ENCODE results near the gene OCLN. TPM values are rescaled to one million over a fixed set of nuclear protein-coding genes. Genes with fewer than 3 reads are reported as not detected.
A peak's percentile ranks its signal among the peaks of the same experiment; 100 is the strongest.
"Not testable (repeated sequence)": the region's sequence is repeated elsewhere in the genome, so short reads cannot be mapped to it uniquely, and the experiment has no call there.

The OCLN gene
- total RNA-seq, 1 donor from 2014 or later, result 67.5 TPM

- Histone ChIP-seq H3K9ac (no peak overlapping the region), H3K4me3 (no peak overlapping the region), H3K36me3 (no peaks in the 10 kb centered on the region), H3K27ac (no peak overlapping the region), H3K4me1 (peaks cover 8% of the 10 kb centered on the region), H3K9me3 (ENCODE audit: low read depth) (no peaks in the 10 kb centered on the region), H4K20me1 (ENCODE audit: low read depth) (no peaks in the 10 kb centered on the region), H3F3A (ENCODE audit: low read depth) (peaks cover 7% of the 10 kb centered on the region), H3K27me3 (no peaks in the 10 kb centered on the region), H3K79me2 (ENCODE audit: low read depth) (no peaks in the 10 kb centered on the region), H2AFZ (replicated peaks) (no peak overlapping the region), H3K4me2 (no peak overlapping the region)
- H3K27ac Mint-ChIP-seq, result no peak overlapping the region
- no peaks in the 10 kb centered on the region for H3K27me3 Mint-ChIP-seq (ENCODE audit: insufficient read depth, low read depth)
- H3K4me1 Mint-ChIP-seq, result peaks cover 8% of the 10 kb centered on the region
- H3K4me3 Mint-ChIP-seq, result no peak overlapping the region
- no peaks in the 10 kb centered on the region for H3K36me3 Mint-ChIP-seq
- no peak for DNase-seq (ENCODE audit: low spot score)
- no peak for TF ChIP-seq EZH2phosphoT487 (IDR thresholded peaks at IDR 0.05)
- TF ChIP-seq, protein P1, sequence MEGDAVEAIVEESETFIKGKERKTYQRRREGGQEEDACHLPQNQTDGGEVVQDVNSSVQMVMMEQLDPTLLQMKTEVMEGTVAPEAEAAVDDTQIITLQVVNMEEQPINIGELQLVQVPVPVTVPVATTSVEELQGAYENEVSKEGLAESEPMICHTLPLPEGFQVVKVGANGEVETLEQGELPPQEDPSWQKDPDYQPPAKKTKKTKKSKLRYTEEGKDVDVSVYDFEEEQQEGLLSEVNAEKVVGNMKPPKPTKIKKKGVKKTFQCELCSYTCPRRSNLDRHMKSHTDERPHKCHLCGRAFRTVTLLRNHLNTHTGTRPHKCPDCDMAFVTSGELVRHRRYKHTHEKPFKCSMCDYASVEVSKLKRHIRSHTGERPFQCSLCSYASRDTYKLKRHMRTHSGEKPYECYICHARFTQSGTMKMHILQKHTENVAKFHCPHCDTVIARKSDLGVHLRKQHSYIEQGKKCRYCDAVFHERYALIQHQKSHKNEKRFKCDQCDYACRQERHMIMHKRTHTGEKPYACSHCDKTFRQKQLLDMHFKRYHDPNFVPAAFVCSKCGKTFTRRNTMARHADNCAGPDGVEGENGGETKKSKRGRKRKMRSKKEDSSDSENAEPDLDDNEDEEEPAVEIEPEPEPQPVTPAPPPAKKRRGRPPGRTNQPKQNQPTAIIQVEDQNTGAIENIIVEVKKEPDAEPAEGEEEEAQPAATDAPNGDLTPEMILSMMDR (IDR thresholded peaks at IDR 0.05), result no peak
- TF ChIP-seq EZH2 (IDR thresholded peaks at IDR 0.05), result no peak
- H3K9me3 Mint-ChIP-seq, result peaks cover 3% of the 10 kb centered on the region
These were observed 40.5 kb upstream of the OCLN start for GRCh38 chr5:69451941-69452647.

- not testable (repeated sequence) for H3K27me3 Mint-ChIP-seq (ENCODE audit: insufficient read depth, low read depth); H3K36me3 ChIP-seq; H3K9me3 ChIP-seq (ENCODE audit: low read depth); H3K4me1 ChIP-seq; H3K9me3 Mint-ChIP-seq; DNase-seq (ENCODE audit: low spot score); H3K4me3 Mint-ChIP-seq; H3K79me2 ChIP-seq (ENCODE audit: low read depth); H3K27ac ChIP-seq; H3F3A ChIP-seq (ENCODE audit: low read depth); H3K4me3 ChIP-seq; H3K27ac Mint-ChIP-seq; H3K4me2 ChIP-seq; H2AFZ ChIP-seq (replicated peaks); H3K27me3 ChIP-seq; H4K20me1 ChIP-seq (ENCODE audit: low read depth); H3K36me3 Mint-ChIP-seq; H3K9ac ChIP-seq; H3K4me1 Mint-ChIP-seq
These were observed 39.1 kb upstream of the OCLN start for GRCh38 chr5:69453487-69453886.

DNA sequence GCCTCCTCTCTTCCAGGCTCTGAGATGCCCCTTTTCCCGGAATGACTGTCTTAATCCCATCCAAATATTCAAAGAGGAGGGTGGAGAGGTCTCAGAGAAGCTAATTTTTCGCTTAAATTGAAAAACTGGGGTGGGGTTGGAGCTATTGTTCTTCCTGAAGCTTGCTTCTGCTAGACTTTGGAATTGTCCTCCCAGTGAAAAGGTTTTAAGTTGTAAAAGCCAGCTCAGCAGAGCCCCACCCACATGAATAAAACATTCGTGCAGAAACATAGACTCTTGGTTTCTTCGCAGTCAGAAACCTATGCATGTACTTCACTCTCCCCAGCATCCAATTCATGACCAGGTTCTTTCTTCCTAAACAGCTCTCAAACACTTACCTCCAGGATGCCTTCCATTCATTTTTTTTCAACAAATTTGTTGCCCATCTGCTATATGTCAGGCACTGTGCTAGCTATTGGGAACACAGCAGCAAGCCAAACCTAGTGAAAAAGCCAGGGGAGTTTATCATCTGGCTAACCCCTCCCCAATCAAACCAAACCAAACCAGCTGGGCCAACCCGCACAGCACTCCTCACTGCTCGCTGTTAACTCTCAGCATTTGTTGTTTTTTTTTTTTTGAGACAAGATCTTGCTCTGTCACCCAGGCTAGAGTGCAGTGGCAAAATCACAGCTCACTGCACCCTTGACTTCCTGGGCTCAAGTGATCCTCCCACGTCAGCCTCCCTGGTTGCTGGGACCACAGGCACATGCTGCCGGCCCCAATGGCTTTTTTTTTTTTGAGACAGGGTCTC, 37.9 kb upstream of the OCLN start:
- TF ChIP-seq EZH2 (IDR thresholded peaks at IDR 0.05) (no peak), EZH2phosphoT487 (IDR thresholded peaks at IDR 0.05) (no peak)
- TF ChIP-seq, protein P1 (IDR thresholded peaks at IDR 0.05), result no peak
- Mint-ChIP-seq H3K4me1 (peaks cover 8% of the 10 kb centered on the region), H3K36me3 (no peaks in the 10 kb centered on the region), H3K9me3 (peaks cover 3% of the 10 kb centered on the region), H3K27ac (peak overlapping the region; percentile 29), H3K27me3 (ENCODE audit: insufficient read depth, low read depth) (no peaks in the 10 kb centered on the region), H3K4me3 (no peak overlapping the region)
- H3K27ac ChIP-seq, result peak overlapping the region; percentile 76
- H3K4me3 ChIP-seq, result peak overlapping the region; percentile 27
- peak; percentile 6 for DNase-seq (ENCODE audit: low spot score)
- no peak overlapping the region for H3K9ac ChIP-seq
- H3K79me2 ChIP-seq (ENCODE audit: low read depth), result no peaks in the 10 kb centered on the region
- peak overlapping the region; percentile 52 for H3K4me2 ChIP-seq
- peaks cover 7% of the 10 kb centered on the region for H3F3A ChIP-seq (ENCODE audit: low read depth)
- peak overlapping the region; percentile 85 for H2AFZ ChIP-seq (replicated peaks)
- no peaks in the 10 kb centered on the region for H3K27me3 ChIP-seq
- no peaks in the 10 kb centered on the region for H3K9me3 ChIP-seq (ENCODE audit: low read depth)
- no peaks in the 10 kb centered on the region for H4K20me1 ChIP-seq (ENCODE audit: low read depth)
- no peaks in the 10 kb centered on the region for H3K36me3 ChIP-seq
- peaks cover 8% of the 10 kb centered on the region for H3K4me1 ChIP-seq

DNA sequence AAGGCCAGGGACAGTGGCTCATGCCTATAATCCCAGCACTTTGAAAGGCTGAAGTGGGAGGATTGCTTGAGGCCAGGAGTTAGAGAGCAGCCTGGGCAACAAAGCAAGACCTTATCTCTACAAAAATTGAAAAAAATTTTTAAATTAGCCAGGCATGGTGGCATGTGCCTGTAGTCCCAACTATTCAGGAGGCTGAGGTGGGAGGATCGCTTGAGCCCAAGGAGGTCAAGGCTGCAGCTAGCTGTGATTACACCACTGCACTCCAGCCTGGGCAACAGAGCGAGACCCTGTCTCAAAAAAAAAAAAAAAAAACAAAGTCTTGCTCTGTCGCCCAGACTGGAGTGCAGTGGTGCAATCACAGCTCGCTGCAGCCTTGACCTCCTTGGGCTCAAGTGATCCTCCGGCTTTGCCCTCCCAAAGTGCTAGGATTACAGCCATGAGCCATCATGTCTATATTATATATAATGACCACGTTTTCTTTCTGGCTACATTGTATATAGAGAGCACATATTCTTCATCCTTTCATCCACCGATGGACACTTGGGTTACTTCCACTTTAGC, 37.1 kb upstream of the OCLN start:
- not testable (repeated sequence) for H3K4me3 ChIP-seq; H3K79me2 ChIP-seq (ENCODE audit: low read depth); H3K9ac ChIP-seq; H3K4me3 Mint-ChIP-seq; DNase-seq (ENCODE audit: low spot score); H3K4me1 ChIP-seq; H3K27ac ChIP-seq; H3K9me3 ChIP-seq (ENCODE audit: low read depth); H3K27ac Mint-ChIP-seq; H3K27me3 ChIP-seq; H4K20me1 ChIP-seq (ENCODE audit: low read depth); H3K27me3 Mint-ChIP-seq (ENCODE audit: insufficient read depth, low read depth); H3K36me3 Mint-ChIP-seq; H2AFZ ChIP-seq (replicated peaks); H3K4me1 Mint-ChIP-seq; H3K36me3 ChIP-seq; H3K4me2 ChIP-seq; H3F3A ChIP-seq (ENCODE audit: low read depth); H3K9me3 Mint-ChIP-seq

All from neural progenitor cell (in vitro differentiated cells).